Uterus (tissue), 4 donors: ENCODE results near the gene DLG1. TPM values are rescaled to one million over a fixed set of nuclear protein-coding genes. Genes with fewer than 3 reads are reported as not detected.

Experiments used
- DNase-seq, 2 donors: peaks; one replicate each; pipeline ENCODE4 v3.0.0-alpha.2; 2019 to 2020
- H3K27ac ChIP-seq, 2 donors: fragments of 200-600 bp; sonication (generic); 1 replicate in 1 of 2; 2 replicates in 1 of 2; pipeline ENCODE4 v1.5.1; 2016 to 2018
- H3K27me3 ChIP-seq, 2 donors: fragments of 200-600 bp; sonication (generic); one replicate each; pipeline ENCODE4 v1.5.1; 2018 to 2019; ENCODE audit warnings: control low read depth in 1 of 2
- H3K36me3 ChIP-seq, 2 donors: fragments of 200-600 bp; sonication (generic); one replicate each; pipeline ENCODE4 v1.5.1; 2019; ENCODE audit warnings: control low read depth in 1 of 2
- H3K4me1 ChIP-seq, 2 donors: fragments of 200-600 bp; sonication (generic); one replicate each; pipeline ENCODE4 v1.5.1; 2018 to 2019; ENCODE audit warnings: control low read depth in 1 of 2
- H3K4me3 ChIP-seq, 2 donors: fragments of 200-600 bp; sonication (generic); 1 replicate in 1 of 2; 2 replicates in 1 of 2; pipeline ENCODE4 v1.5.1; 2018 to 2019; ENCODE audit warnings: mild to moderate bottlenecking in 1 of 2
- H3K9me3 ChIP-seq, 2 donors: fragments of 200-600 bp; sonication (generic); one replicate each; pipeline ENCODE4 v1.5.1; 2019; ENCODE audit warnings: control low read depth in 1 of 2
- POLR2A ChIP-seq, 2 donors: fragments of 450-650 bp; IDR thresholded peaks; one replicate each; pipeline ENCODE4 v1.6.1; 2016; ENCODE audit warnings: antibody characterized with exemption in 2 of 2, mild to moderate bottlenecking in 1 of 2, moderate library complexity in 1 of 2
- intact Hi-C: fragments of 100-400 bp; cut with DNase I; formaldehyde crosslinking; loops from one replicate; pipeline ENCODE4 v1.15.1; 2023; ENCODE audit warnings: low total_unique reads
- total RNA-seq, 4 donors: library from RNA; depleted of rRNA in 3 of 4; stranded (reverse); fragments of >200 nt in 3 of 4; gene quantifications; one replicate each; pipeline versions ENCODE4 v1.1.0 to v1.2.4, GENCODE V29; 2014 to 2023
- TF ChIP-seq, protein P1 (sequence below), 4 experiments: fragments of 200-600 bp in 2 of 4; fragments of 450-650 bp in 2 of 4; sonication (generic) in 2 of 4; IDR thresholded peaks; one replicate each; pipeline ENCODE4 v1.5.1; 2016 to 2019; ENCODE audit warnings: antibody characterized with exemption in 4 of 4, mild to moderate bottlenecking in 2 of 4, moderate library complexity in 1 of 4
- donor health status: DM: yes; HTN: yes; CAD: no.

The DLG1 gene
- total RNA-seq, 4 donors from 2014 or later = 24.1 to 139 (median 82.9) TPM

DNA sequence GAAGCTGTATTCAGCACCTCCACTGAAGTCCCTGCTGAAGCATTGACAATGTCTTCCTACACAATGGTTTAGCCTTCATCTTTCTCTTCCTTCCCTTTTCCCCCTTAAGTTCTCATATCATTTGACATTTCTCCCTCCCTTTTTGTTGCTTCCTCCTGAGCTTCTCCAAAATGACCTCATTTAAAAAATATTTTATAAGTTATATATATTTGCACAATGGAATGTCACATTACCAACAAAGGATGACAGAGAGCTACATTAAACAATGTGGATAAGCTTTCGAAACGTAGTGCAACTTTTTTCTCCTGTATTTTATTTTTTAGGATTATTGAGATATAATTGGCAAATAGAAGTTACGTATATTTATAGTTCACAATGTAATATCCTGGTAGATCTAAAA is 13.2 kb upstream of the DLG1 start:
- TF ChIP-seq POLR2A (IDR thresholded peaks at IDR 0.05) = no peak
- TF ChIP-seq, protein P1, sequence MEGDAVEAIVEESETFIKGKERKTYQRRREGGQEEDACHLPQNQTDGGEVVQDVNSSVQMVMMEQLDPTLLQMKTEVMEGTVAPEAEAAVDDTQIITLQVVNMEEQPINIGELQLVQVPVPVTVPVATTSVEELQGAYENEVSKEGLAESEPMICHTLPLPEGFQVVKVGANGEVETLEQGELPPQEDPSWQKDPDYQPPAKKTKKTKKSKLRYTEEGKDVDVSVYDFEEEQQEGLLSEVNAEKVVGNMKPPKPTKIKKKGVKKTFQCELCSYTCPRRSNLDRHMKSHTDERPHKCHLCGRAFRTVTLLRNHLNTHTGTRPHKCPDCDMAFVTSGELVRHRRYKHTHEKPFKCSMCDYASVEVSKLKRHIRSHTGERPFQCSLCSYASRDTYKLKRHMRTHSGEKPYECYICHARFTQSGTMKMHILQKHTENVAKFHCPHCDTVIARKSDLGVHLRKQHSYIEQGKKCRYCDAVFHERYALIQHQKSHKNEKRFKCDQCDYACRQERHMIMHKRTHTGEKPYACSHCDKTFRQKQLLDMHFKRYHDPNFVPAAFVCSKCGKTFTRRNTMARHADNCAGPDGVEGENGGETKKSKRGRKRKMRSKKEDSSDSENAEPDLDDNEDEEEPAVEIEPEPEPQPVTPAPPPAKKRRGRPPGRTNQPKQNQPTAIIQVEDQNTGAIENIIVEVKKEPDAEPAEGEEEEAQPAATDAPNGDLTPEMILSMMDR (IDR thresholded peaks at IDR 0.05) = no peak
- intact Hi-C loops = no loop called here
- no peak for DNase-seq
- Histone ChIP-seq H3K27ac (no peak overlapping the region), H3K27me3 (no peaks in the 10 kb centered on the region), H3K4me1 (peaks cover 0 to 4% of the 10 kb centered on the region in 2 donors), H3K36me3 (no peaks in the 10 kb centered on the region), H3K9me3 (no peaks in the 10 kb centered on the region), H3K4me3 (no peak overlapping the region)

DNA sequence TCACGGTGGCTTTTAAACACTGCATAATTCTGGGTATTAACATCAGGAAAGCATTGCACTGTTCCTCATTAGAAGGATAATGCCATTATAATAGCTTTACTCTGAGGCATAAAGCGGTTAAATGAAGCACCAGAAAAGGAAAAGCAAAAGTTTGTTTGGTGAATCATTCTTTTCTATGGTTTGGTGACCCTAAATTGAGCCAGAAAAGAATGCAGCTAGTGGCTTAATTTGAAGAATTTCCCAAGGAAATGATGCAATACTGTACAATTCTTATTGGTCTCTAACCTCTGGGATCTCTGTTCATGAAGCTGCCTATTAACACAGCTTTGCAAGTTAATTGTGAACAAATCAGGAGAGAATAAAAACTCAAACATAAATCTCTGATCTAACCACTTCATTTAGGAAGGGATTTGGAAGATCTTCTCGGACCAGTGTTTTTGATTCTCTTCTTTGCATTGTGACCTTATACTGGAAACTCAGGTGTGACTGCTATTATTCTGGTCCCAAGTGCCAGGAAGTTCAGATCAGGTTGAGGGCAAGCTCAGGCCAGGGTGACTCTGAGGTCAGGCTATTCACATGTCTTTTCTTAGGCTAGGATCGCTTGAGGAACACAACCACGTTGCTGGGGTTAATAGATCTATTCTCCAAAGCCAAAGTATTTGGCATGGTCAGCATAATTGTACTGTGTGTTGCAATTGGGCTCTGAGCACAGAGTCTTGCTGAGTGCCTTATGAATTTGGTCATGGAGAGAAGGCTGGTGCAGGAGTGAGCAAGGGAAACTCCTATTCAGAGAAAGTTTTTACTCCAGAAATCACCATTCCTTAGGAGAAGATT is 11.3 kb upstream of the DLG1 start:
- Histone ChIP-seq H3K9me3 (no peaks in the 10 kb centered on the region), H3K27me3 (no peaks in the 10 kb centered on the region), H3K4me3 (no peak overlapping the region), H3K4me1 (peaks cover 0 to 4% of the 10 kb centered on the region in 2 donors), H3K36me3 (no peaks in the 10 kb centered on the region), H3K27ac (peak overlapping the region; percentile 22 to 43)
- intact Hi-C loops = no loop called here
- peak in 1 of 2 donors; percentile 31 for DNase-seq
- TF ChIP-seq POLR2A (IDR thresholded peaks at IDR 0.05) = no peak
- TF ChIP-seq, protein P1 (IDR thresholded peaks at IDR 0.05) = no peak

DNA sequence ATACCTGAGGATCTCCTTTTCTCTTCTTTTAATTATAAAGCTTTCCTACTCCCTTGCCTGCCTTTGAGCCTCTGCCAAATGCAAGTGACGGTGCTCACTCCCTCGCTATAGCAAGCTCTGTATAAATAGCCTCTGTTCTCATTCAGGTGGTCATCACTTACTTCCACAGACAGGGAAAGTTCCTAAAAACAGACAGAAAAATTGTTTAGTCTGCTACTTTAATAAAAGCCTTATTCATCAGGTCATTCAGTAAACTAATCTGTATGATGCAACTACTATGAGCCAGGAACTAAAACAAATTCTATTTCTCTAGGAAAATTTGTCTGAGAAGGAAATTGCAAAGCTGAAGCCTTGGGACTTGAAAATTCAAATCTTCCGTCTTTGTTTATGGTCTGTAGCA is 10.2 kb upstream of the DLG1 start:
- Histone ChIP-seq H3K9me3 (no peaks in the 10 kb centered on the region), H3K4me3 (no peak overlapping the region), H3K27me3 (no peaks in the 10 kb centered on the region), H3K27ac (peak overlapping the region; percentile 22 to 40), H3K4me1 (peaks cover 0 to 4% of the 10 kb centered on the region in 2 donors), H3K36me3 (no peaks in the 10 kb centered on the region)
- no peak for DNase-seq
- TF ChIP-seq POLR2A (IDR thresholded peaks at IDR 0.05) = no peak
- TF ChIP-seq, protein P1 (IDR thresholded peaks at IDR 0.05) = no peak
- intact Hi-C loops = no loop called here

DNA sequence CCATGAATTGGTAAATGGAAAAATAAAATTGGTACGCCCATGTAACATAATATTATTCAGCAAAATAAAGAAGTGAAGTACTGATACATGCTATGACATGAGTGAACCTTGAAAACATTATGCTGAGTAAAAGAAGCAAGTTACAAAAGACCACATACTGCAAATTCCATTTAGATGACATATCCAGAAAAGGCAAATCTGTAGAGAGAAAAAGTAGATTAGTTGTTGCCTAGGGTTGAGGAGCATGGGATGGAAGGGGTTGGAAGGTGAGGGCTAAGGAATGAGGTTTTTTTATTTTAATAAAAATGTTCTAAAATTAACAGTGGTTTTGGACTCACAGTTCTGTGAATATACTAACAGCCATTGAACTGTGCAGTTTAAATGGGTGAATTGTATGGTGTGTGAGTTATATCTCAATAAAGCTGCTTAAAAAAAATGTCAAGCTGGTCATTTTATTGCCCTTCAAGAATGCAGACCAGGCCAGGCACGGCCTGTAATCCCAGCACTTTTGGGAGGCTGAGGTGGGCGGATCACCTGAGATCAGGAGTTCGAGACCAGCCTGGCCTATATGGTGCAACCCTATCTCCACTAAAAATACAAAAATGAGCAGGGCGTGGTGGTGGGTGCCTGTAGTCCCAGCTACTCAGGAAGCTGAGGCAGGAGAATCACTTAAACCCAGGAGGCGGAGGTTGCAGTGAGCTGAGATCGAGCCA is 8.1 kb upstream of the DLG1 start:
- DNase-seq = no peak
- Histone ChIP-seq H3K4me1 (peaks cover 0 to 4% of the 10 kb centered on the region in 2 donors), H3K27ac (no peak overlapping the region), H3K9me3 (no peaks in the 10 kb centered on the region), H3K36me3 (no peaks in the 10 kb centered on the region), H3K4me3 (no peak overlapping the region), H3K27me3 (no peaks in the 10 kb centered on the region)
- intact Hi-C loops = no loop called here
- TF ChIP-seq, protein P1 (IDR thresholded peaks at IDR 0.05) = no peak
- no peak for TF ChIP-seq POLR2A (IDR thresholded peaks at IDR 0.05)

DNA sequence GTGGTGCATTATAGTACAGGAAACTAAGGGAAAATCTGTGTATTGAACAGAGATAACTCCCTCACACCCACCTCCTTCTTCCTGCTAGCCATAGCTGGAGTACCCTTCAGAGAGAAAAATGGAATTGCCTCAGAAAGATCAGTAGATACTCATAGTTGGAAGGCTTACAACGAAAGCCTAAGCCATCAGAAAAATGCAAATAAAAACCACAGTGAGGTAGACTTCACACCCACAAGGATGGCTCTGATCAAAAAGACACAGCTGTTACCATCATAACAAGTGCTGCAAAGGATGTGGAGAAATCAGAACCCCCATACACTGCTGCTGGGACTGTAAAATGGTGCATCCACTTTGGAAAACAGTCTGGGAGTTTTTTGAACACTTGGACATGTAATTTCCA is 7.4 kb upstream of the DLG1 start:
- no peaks in the 10 kb centered on the region for H3K9me3 ChIP-seq
- intact Hi-C loops = no loop called here
- H3K36me3 ChIP-seq = no peaks in the 10 kb centered on the region
- TF ChIP-seq, protein P1 (IDR thresholded peaks at IDR 0.05) = no peak
- no peak for TF ChIP-seq POLR2A (IDR thresholded peaks at IDR 0.05)
- H3K27me3 ChIP-seq = no peaks in the 10 kb centered on the region
- no peak overlapping the region for H3K4me3 ChIP-seq
- H3K27ac ChIP-seq = no peak overlapping the region
- no peak for DNase-seq
- H3K4me1 ChIP-seq = peaks cover 0 to 4% of the 10 kb centered on the region in 2 donors
